ENCODE data around the gene KIF13A. TPM values are rescaled to one million over a fixed set of nuclear protein-coding genes. Genes with fewer than 3 reads are reported as not detected.

KIF13A gene
- total RNA-seq, 1 donor from 2014 or later = 51.9 TPM

- Mint-ChIP-seq H3K27me3 (ENCODE audit: low read depth) (no peaks in the 10 kb centered on the region), H3K9me3 (ENCODE audit: low read depth) (no peaks in the 10 kb centered on the region), H3K4me3 (ENCODE audit: unreplicated experiment) (no peak overlapping the region), H3K36me3 (ENCODE audit: low read depth) (peaks cover 41% of the 10 kb centered on the region), H3K27ac (ENCODE audit: unreplicated experiment) (no peak overlapping the region), H3K4me1 (ENCODE audit: low read depth) (no peaks in the 10 kb centered on the region)
- no peak for TF ChIP-seq CTCF (IDR thresholded peaks at IDR 0.05)
- no peak for DNase-seq (ENCODE audit: low spot score)
Observed at GRCh38 chr6:17829905-17830304, 157.5 kb downstream of the KIF13A start.

GRCh38 chr6:17828149-17828548, 159.3 kb downstream of the KIF13A start:
- Mint-ChIP-seq H3K27ac (ENCODE audit: unreplicated experiment) (no peak overlapping the region), H3K36me3 (ENCODE audit: low read depth) (peaks cover 42% of the 10 kb centered on the region), H3K27me3 (ENCODE audit: low read depth) (no peaks in the 10 kb centered on the region), H3K9me3 (ENCODE audit: low read depth) (no peaks in the 10 kb centered on the region), H3K4me3 (ENCODE audit: unreplicated experiment) (no peak overlapping the region), H3K4me1 (ENCODE audit: low read depth) (no peaks in the 10 kb centered on the region)
- TF ChIP-seq CTCF (IDR thresholded peaks at IDR 0.05) = no peak
- no peak for DNase-seq (ENCODE audit: low spot score)

- Mint-ChIP-seq H3K36me3 (ENCODE audit: low read depth) (peaks cover 36% of the 10 kb centered on the region), H3K4me3 (ENCODE audit: unreplicated experiment) (no peak overlapping the region), H3K9me3 (ENCODE audit: low read depth) (no peaks in the 10 kb centered on the region), H3K27ac (ENCODE audit: unreplicated experiment) (no peak overlapping the region), H3K27me3 (ENCODE audit: low read depth) (no peaks in the 10 kb centered on the region), H3K4me1 (ENCODE audit: low read depth) (no peaks in the 10 kb centered on the region)
- DNase-seq (ENCODE audit: low spot score) = no peak
- no peak for TF ChIP-seq CTCF (IDR thresholded peaks at IDR 0.05)
Observed at GRCh38 chr6:17826301-17826700, 161.1 kb downstream of the KIF13A start.

GRCh38 chr6:17820055-17820454, 167.4 kb downstream of the KIF13A start:
- DNase-seq (ENCODE audit: low spot score) = no peak
- peaks cover 12% of the 10 kb centered on the region for H3K4me1 Mint-ChIP-seq (ENCODE audit: low read depth)
- H3K27ac Mint-ChIP-seq (ENCODE audit: unreplicated experiment) = no peak overlapping the region
- no peaks in the 10 kb centered on the region for H3K27me3 Mint-ChIP-seq (ENCODE audit: low read depth)
- no peaks in the 10 kb centered on the region for H3K9me3 Mint-ChIP-seq (ENCODE audit: low read depth)
- peaks cover 20% of the 10 kb centered on the region for H3K36me3 Mint-ChIP-seq (ENCODE audit: low read depth)
- no peak for TF ChIP-seq CTCF (IDR thresholded peaks at IDR 0.05)
- no peak overlapping the region for H3K4me3 Mint-ChIP-seq (ENCODE audit: unreplicated experiment)

- no peak for DNase-seq (ENCODE audit: low spot score)
- Mint-ChIP-seq H3K4me3 (ENCODE audit: unreplicated experiment) (no peak overlapping the region), H3K9me3 (ENCODE audit: low read depth) (no peaks in the 10 kb centered on the region), H3K36me3 (ENCODE audit: low read depth) (peaks cover 18% of the 10 kb centered on the region), H3K27ac (ENCODE audit: unreplicated experiment) (no peak overlapping the region), H3K27me3 (ENCODE audit: low read depth) (no peaks in the 10 kb centered on the region), H3K4me1 (ENCODE audit: low read depth) (peaks cover 12% of the 10 kb centered on the region)
- no peak for TF ChIP-seq CTCF (IDR thresholded peaks at IDR 0.05)
Observed at GRCh38 chr6:17817763-17818162, 169.7 kb downstream of the KIF13A start.

All from chondrocyte (in vitro differentiated cells).